ENCODE results near the gene VPS9D1.

DNA sequence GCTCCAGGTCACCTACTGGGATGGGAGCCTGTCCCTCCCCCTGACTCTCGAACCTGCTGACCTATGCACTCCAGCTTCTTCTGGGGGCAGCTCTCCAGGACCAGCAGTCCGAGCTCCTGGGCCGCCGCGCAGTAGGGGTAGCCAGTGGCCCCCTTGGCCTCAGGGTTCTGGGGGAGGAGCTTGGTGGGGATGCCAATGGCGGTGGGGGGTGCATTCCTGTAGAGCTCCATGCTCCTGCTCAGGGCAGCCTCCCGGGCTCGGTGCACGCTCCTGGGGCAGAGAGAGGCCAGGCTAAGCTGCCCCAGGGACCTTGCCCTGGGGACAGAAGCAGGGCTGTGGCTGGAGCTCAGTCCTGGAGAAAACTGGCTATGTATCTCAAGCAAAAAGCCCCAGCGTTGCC lies 11.5 kb downstream of the VPS9D1 start:
- TF ChIP-seq, protein P1, sequence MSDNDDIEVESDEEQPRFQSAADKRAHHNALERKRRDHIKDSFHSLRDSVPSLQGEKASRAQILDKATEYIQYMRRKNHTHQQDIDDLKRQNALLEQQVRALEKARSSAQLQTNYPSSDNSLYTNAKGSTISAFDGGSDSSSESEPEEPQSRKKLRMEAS (IDR thresholded peaks at IDR 0.05) = no peak
- TF ChIP-seq, protein P2, sequence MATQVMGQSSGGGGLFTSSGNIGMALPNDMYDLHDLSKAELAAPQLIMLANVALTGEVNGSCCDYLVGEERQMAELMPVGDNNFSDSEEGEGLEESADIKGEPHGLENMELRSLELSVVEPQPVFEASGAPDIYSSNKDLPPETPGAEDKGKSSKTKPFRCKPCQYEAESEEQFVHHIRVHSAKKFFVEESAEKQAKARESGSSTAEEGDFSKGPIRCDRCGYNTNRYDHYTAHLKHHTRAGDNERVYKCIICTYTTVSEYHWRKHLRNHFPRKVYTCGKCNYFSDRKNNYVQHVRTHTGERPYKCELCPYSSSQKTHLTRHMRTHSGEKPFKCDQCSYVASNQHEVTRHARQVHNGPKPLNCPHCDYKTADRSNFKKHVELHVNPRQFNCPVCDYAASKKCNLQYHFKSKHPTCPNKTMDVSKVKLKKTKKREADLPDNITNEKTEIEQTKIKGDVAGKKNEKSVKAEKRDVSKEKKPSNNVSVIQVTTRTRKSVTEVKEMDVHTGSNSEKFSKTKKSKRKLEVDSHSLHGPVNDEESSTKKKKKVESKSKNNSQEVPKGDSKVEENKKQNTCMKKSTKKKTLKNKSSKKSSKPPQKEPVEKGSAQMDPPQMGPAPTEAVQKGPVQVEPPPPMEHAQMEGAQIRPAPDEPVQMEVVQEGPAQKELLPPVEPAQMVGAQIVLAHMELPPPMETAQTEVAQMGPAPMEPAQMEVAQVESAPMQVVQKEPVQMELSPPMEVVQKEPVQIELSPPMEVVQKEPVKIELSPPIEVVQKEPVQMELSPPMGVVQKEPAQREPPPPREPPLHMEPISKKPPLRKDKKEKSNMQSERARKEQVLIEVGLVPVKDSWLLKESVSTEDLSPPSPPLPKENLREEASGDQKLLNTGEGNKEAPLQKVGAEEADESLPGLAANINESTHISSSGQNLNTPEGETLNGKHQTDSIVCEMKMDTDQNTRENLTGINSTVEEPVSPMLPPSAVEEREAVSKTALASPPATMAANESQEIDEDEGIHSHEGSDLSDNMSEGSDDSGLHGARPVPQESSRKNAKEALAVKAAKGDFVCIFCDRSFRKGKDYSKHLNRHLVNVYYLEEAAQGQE (IDR thresholded peaks at IDR 0.05; ENCODE audit: low read depth) = no peak
- no peak for TF ChIP-seq EGR1 (IDR thresholded peaks at IDR 0.05)
- no peak for TF ChIP-seq NFIC (IDR thresholded peaks at IDR 0.05)
- TF ChIP-seq CEBPB (IDR thresholded peaks at IDR 0.05) = no peak
- TF ChIP-seq USF1 (IDR thresholded peaks at IDR 0.05) = no peak

Measured in Ishikawa (cell line).